HCT116 (cell line): ENCODE results near the gene PFKP. TPM values are rescaled to one million over a fixed set of nuclear protein-coding genes. Genes with fewer than 3 reads are reported as not detected.

Experiments used
- ATAC-seq: fragments of 200-7000 bp; cut with Tn5 transposase; 2 replicates; pipeline ENCODE4 v1.9.1; 2020; ENCODE audit warnings: mild to moderate bottlenecking, moderate library complexity
- BruUV-seq: library from RNA; stranded (reverse); fragments of 400-500 nt; replicated peaks from 2 replicates; lab custom pipeline; 2021; lab: Mats Ljungman, UMichigan
- CTCF ChIA-PET: fragments of 300-600 bp; sonication (Branson Sonifier 250); formaldehyde crosslinking; loops from one replicate; lab custom pipeline; 2021; ENCODE audit warnings: antibody characterized with exemption; lab: Charles Lee
- POLR2A ChIA-PET: fragments of 300-600, 350-600 bp; sonication (Branson Sonifier 250); formaldehyde crosslinking; loops from one replicate; lab custom pipeline; 2021; ENCODE audit warnings: antibody characterized with exemption; lab: Charles Lee
- RAD21 ChIA-PET, 2 experiments: fragments of 300-600 bp; sonication (Branson Sonifier 250); formaldehyde crosslinking; loops; one replicate each; lab custom pipeline; 2023; ENCODE audit warnings: low total read pairs in 2 of 2; ENCODE audit not compliant: uncharacterized antibody in 2 of 2, unreplicated experiment in 2 of 2, low non-redundant PET in 1 of 2; lab: Charles Lee
- DNase-seq: peaks from one replicate; pipeline ENCODE4 v3.0.0-alpha.2; 2010; ENCODE audit warnings: low read depth, low spot score
- H2AFZ ChIP-seq: fragments of 200-600 bp; shearing (Covaris generic), sonication (generic); 2 replicates; pipeline ENCODE4 v1.6.1; 2017; ENCODE audit warnings: low read depth, mixed run types, mixed read lengths, antibody characterized with exemption, low read length; ENCODE audit not compliant: poor library complexity, severe bottlenecking
- H3K27ac ChIP-seq: 2 replicates; pipeline ENCODE4 v1.5.1; 2012; ENCODE audit warnings: low read depth, low read length
- H3K27me3 ChIP-seq: fragments of 200-600 bp; sonication (generic); 2 replicates; pipeline ENCODE4 v1.6.1; 2016; ENCODE audit warnings: mixed run types, low read length, mixed read lengths; ENCODE audit not compliant: insufficient read depth
- H3K36me3 ChIP-seq, 2 experiments: fragments of 200-500 bp in 1 of 2; fragments of 200-600 bp in 1 of 2; sonication (Bioruptor generic) in 1 of 2; sonication (generic) in 1 of 2; 2 replicates each; pipeline versions ENCODE4 v1.5.1 to v1.6.1; 2014 to 2016; ENCODE audit warnings: low read length in 2 of 2, inconsistent platforms in 1 of 2, mixed read lengths in 1 of 2, mixed run types in 1 of 2; ENCODE audit not compliant: insufficient read depth in 2 of 2, control insufficient read depth in 1 of 2
- H3K4me1 ChIP-seq, 2 experiments: fragments of 200-600 bp in 1 of 2; sonication (generic) in 1 of 2; 2 replicates each; pipeline versions ENCODE4 v1.5.1 to v1.6.1; 2012 to 2017; ENCODE audit warnings: low read length in 2 of 2, inconsistent platforms in 1 of 2, mild to moderate bottlenecking in 1 of 2, mixed read lengths in 1 of 2, mixed run types in 1 of 2, moderate library complexity in 1 of 2; ENCODE audit not compliant: insufficient read depth in 2 of 2, control insufficient read depth in 1 of 2
- H3K4me2 ChIP-seq: fragments of 200-600 bp; sonication (generic); 2 replicates; pipeline ENCODE4 v1.6.1; 2017; ENCODE audit warnings: mixed run types, low read length, mixed read lengths
- H3K4me3 ChIP-seq, 2 experiments: fragments of 200-600 bp in 1 of 2; sonication (generic) in 1 of 2; replicated peaks in 1 of 2; 2 replicates each; pipeline ENCODE4 v1.5.1; 2011 to 2016; ENCODE audit warnings: low read length in 2 of 2, control low read depth in 1 of 2, low read depth in 1 of 2, mild to moderate bottlenecking in 1 of 2, mixed read lengths in 1 of 2, mixed run types in 1 of 2
- H3K79me2 ChIP-seq: fragments of 200-600 bp; sonication (generic); 2 replicates; pipeline ENCODE4 v1.6.1; 2017; ENCODE audit warnings: mild to moderate bottlenecking, mixed run types, low read length, moderate library complexity, mixed read lengths; ENCODE audit not compliant: insufficient read depth
- H3K9ac ChIP-seq: fragments of 200-600 bp; sonication (generic); 2 replicates; pipeline ENCODE4 v1.6.1; 2016; ENCODE audit warnings: low read length, mixed read lengths
- H3K9me2 ChIP-seq: fragments of 200-600 bp; sonication (generic), shearing (Covaris generic); 2 replicates; pipeline ENCODE4 v1.6.1; 2017; ENCODE audit warnings: mixed run types, mild to moderate bottlenecking, moderate library complexity; ENCODE audit not compliant: insufficient read depth
- H3K9me3 ChIP-seq, 2 experiments: fragments of 200-500 bp in 1 of 2; fragments of 200-600 bp in 1 of 2; sonication (Bioruptor generic) in 1 of 2; sonication (generic) in 1 of 2; 2 replicates each; pipeline ENCODE4 v1.6.1; 2014 to 2017; ENCODE audit warnings: low read length in 2 of 2, mixed read lengths in 2 of 2, inconsistent platforms in 1 of 2, low read depth in 1 of 2, mild to moderate bottlenecking in 1 of 2, mixed run types in 1 of 2, moderate library complexity in 1 of 2; ENCODE audit not compliant: control insufficient read depth in 1 of 2, insufficient read depth in 1 of 2
- H4K20me1 ChIP-seq: fragments of 200-600 bp; sonication (generic), shearing (Covaris generic); 2 replicates; pipeline ENCODE4 v1.6.1; 2017; ENCODE audit warnings: mixed run types, mild to moderate bottlenecking, moderate library complexity; ENCODE audit not compliant: insufficient read depth
- CEBPB ChIP-seq: IDR thresholded peaks from 2 replicates; pipeline ENCODE4 v1.6.1; 2012; ENCODE audit warnings: low read depth
- ELF1 ChIP-seq: IDR thresholded peaks from 2 replicates; pipeline ENCODE4 v1.6.1; 2012; ENCODE audit warnings: low read depth, borderline replicate concordance
- EZH2phosphoT487 ChIP-seq: fragments of 200-600 bp; IDR thresholded peaks from 2 replicates; pipeline ENCODE4 v1.6.1; 2018; ENCODE audit warnings: antibody characterized with exemption, borderline replicate concordance
- POLR2AphosphoS5 ChIP-seq: IDR thresholded peaks from 2 replicates; pipeline ENCODE4 v1.6.1; 2011; ENCODE audit warnings: mild to moderate bottlenecking, low read depth, low read length, moderate library complexity
- SP1 ChIP-seq: IDR thresholded peaks from 2 replicates; pipeline ENCODE4 v1.6.1; 2012; ENCODE audit warnings: low read depth
- SRF ChIP-seq: IDR thresholded peaks from 2 replicates; pipeline ENCODE4 v1.6.1; 2012; ENCODE audit warnings: low read depth
- YY1 ChIP-seq: IDR thresholded peaks from 2 replicates; pipeline ENCODE4 v1.6.1; 2011; ENCODE audit warnings: low read length, low read depth, moderate library complexity, mild to moderate bottlenecking; ENCODE audit not compliant: insufficient replicate concordance; ENCODE audit errors: extremely low read depth
- ZBTB33 ChIP-seq: IDR thresholded peaks from 2 replicates; pipeline ENCODE4 v1.6.1; 2011; ENCODE audit warnings: mild to moderate bottlenecking, low read length, moderate library complexity; ENCODE audit not compliant: insufficient replicate concordance; ENCODE audit errors: extremely low read depth
- intact Hi-C: fragments of 100-400 bp; cut with micrococcal nuclease; formaldehyde crosslinking; loops from 2 replicates; pipeline ENCODE4 v1.10.0; 2022
- total RNA-seq: library from RNA; stranded (reverse); gene quantifications from one replicate; pipeline ENCODE4 v1.2.1, GENCODE V29; 2021; ENCODE audit not compliant: unreplicated experiment
- TF ChIP-seq, protein P1 (sequence below): IDR thresholded peaks from 2 replicates; pipeline ENCODE4 v1.6.1; 2012

Gene PFKP
- total RNA-seq, 1 experiment from 2014 or later, result 237 TPM

- TF ChIP-seq EZH2phosphoT487, result no peak
- no peak for TF ChIP-seq SP1
- TF ChIP-seq CEBPB, result no peak
- TF ChIP-seq YY1, result no peak
- no peak for TF ChIP-seq ZBTB33
- TF ChIP-seq POLR2AphosphoS5, result no peak
- no peak for TF ChIP-seq SRF
- no peak for TF ChIP-seq ELF1
- TF ChIP-seq, protein P1, sequence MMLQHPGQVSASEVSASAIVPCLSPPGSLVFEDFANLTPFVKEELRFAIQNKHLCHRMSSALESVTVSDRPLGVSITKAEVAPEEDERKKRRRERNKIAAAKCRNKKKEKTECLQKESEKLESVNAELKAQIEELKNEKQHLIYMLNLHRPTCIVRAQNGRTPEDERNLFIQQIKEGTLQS, result no peak
- DNase-seq (no peak), ATAC-seq (no peak)
- Histone ChIP-seq H3K4me3 (no peak overlapping the region), H4K20me1 (no peaks in the 10 kb centered on the region), H3K27ac (no peak overlapping the region), H3K9ac (no peak overlapping the region), H3K27me3 (no peaks in the 10 kb centered on the region), H3K4me2 (no peak overlapping the region), H3K9me2 (no peaks in the 10 kb centered on the region), H3K4me1 (no peaks in the 10 kb centered on the region; a peak in 1 of 4 replicates), H3K9me3 (no peaks in the 10 kb centered on the region), H2AFZ (no peak overlapping the region), H3K79me2 (peaks cover 68% of the 10 kb centered on the region), H3K36me3 (peaks cover 47 to 75% of the 10 kb centered on the region in 2 experiments)
- no TSS peak for BruUV-seq
- POLR2A ChIA-PET, result no interaction called here
- RAD21 ChIA-PET, result no interaction called here
- intact Hi-C loops, result no loop called here
- CTCF ChIA-PET, result no interaction called here
Measured at GRCh38 chr10:3102720-3103427, 35.5 kb downstream of the PFKP start.
